IMR-90 (cell line): ENCODE measurements around the gene LIPI. TPM values are rescaled to one million over a fixed set of nuclear protein-coding genes. Genes with fewer than 3 reads are reported as not detected.

Experiments used
- microRNA-seq, 2 experiments: library from miRNA; stranded (forward) in 1 of 2; unstranded in 1 of 2; fragments of 10-50 nt in 1 of 2; fragments of <30 nt in 1 of 2; gene quantifications in 1 of 2; microRNA quantifications in 1 of 2; one replicate each; pipeline versions ENCODE3 to v1.1.0; 2013 to 2020; ENCODE audit not compliant: insufficient read depth in 1 of 2, insufficient read length in 1 of 2, unreplicated experiment in 1 of 2
- polyA plus RNA-seq, 3 experiments: library from polyadenylated mRNA; depleted of rRNA; stranded (reverse); fragments of >200 nt; gene quantifications; 2 replicates each; pipeline ENCODE4 v1.2.3, GENCODE V29; 2012; ENCODE audit warnings: low replicate concordance in 1 of 3
- small RNA-seq, 5 experiments: library from RNA; depleted of rRNA; stranded (forward); fragments of <200 nt; gene quantifications; one replicate each; pipeline ENCODE3, GENCODE V24; 2012
- total RNA-seq: library from RNA; depleted of rRNA; stranded (reverse); fragments of >200 nt; gene quantifications from 2 replicates; pipeline ENCODE4 v1.2.3, GENCODE V29; 2012; rRNA removed

LIPI gene
- total and polyA plus RNA-seq, 2 of the 4 experiments (the other 2 are of a cell fraction), result not detected

Small RNA genes lying within 50 kb of the gene (microRNA-seq; reads per million reads assigned to microRNA genes)
- not detected for gene RF01518 (ENCODE audit: insufficient read depth, insufficient read length)
- not detected for gene RNA5SP488 (ENCODE audit: insufficient read depth, insufficient read length)

Small RNA genes lying within 50 kb of the gene (small RNA-seq; reads per million reads assigned to genes)
- gene RF01518, result 0 reads per million in 5 experiments
- gene RNA5SP488, result 0 reads per million in 5 experiments

Other genes starting within 250 kb of the LIPI start
- gene RBM11, start 5.2 kb upstream of the LIPI start, total RNA-seq, result under 0.01 and 0.18 TPM in 2 replicates
- 0.10 and 0.46 TPM in 2 replicates for gene RBM11, start 5.2 kb upstream of the LIPI start, polyA plus RNA-seq (2012; rRNA removed)
- gene HSPA13, start 172.2 kb upstream of the LIPI start, total RNA-seq, result 43.7 and 68.9 TPM in 2 replicates
- gene HSPA13, start 172.2 kb upstream of the LIPI start, polyA plus RNA-seq (2012; rRNA removed), result 11.7 and 16.3 TPM in 2 replicates